WTC11 (cell line): ENCODE data around the gene SELENOV. TPM values are rescaled to one million over a fixed set of nuclear protein-coding genes. Genes with fewer than 3 reads are reported as not detected.

Source experiments
- ATAC-seq: fragments of 200-7000 bp; cut with Tn5 transposase; 2 replicates; pipeline ENCODE4 v1.10.0; 2021; ENCODE audit warnings: mild to moderate bottlenecking, moderate library complexity
- CTCF ChIA-PET: fragments of 300-600 bp; sonication (Branson Sonifier 250); formaldehyde crosslinking; loops from one replicate; lab custom pipeline; 2021; ENCODE audit warnings: antibody characterized with exemption; lab: Charles Lee
- POLR2A ChIA-PET: fragments of 350-600 bp; sonication (Branson Sonifier 250); formaldehyde crosslinking; loops from one replicate; lab custom pipeline; 2021; ENCODE audit warnings: antibody characterized with exemption; lab: Charles Lee
- DNase-seq: peaks from one replicate; pipeline ENCODE4 v3.0.0; 2021; ENCODE audit warnings: low spot score
- H3K27ac Mint-ChIP-seq: 2 replicates; pipeline ENCODE4 v1.8.0; 2021; ENCODE audit warnings: mixed read lengths
- H3K27me3 Mint-ChIP-seq: 2 replicates; pipeline ENCODE4 v1.8.0; 2021; ENCODE audit warnings: low read depth, mild to moderate bottlenecking, moderate library complexity, mixed read lengths
- H3K36me3 Mint-ChIP-seq: 2 replicates; pipeline ENCODE4 v1.8.0; 2021; ENCODE audit warnings: mixed read lengths
- H3K4me1 Mint-ChIP-seq: 2 replicates; pipeline ENCODE4 v1.8.0; 2022; ENCODE audit warnings: mixed read lengths
- H3K4me3 Mint-ChIP-seq: 2 replicates; pipeline ENCODE4 v1.8.0; 2021; ENCODE audit warnings: mild to moderate bottlenecking, moderate library complexity, mixed read lengths
- H3K9me3 Mint-ChIP-seq: 2 replicates; pipeline ENCODE4 v1.8.0; 2021; ENCODE audit warnings: mixed read lengths
- AFF4 ChIP-seq: sonication (generic); formaldehyde crosslinking; IDR thresholded peaks from 2 replicates; pipeline ENCODE4 v1.8.1; 2023; ENCODE audit warnings: mild to moderate bottlenecking, missing genetic modification reagents, borderline replicate concordance
- ATF2 ChIP-seq: sonication (generic); formaldehyde crosslinking; IDR thresholded peaks from 2 replicates; pipeline ENCODE4 v1.8.1; 2022; ENCODE audit warnings: low read depth, missing genetic modification reagents, borderline replicate concordance
- GABPB1 ChIP-seq: sonication (generic); formaldehyde crosslinking; IDR thresholded peaks from 2 replicates; pipeline ENCODE4 v1.8.1; 2023; ENCODE audit warnings: mild to moderate bottlenecking, missing genetic modification reagents
- HMGA2 ChIP-seq: fragments of 250-450 bp; sonication (Bioruptor Pico); IDR thresholded peaks from 2 replicates; pipeline ENCODE4 v1.4.0; 2021; ENCODE audit warnings: mild to moderate bottlenecking, moderate library complexity
- NFYB ChIP-seq: sonication (generic); formaldehyde crosslinking; conservative IDR thresholded peaks from 2 replicates; pipeline ENCODE4 v1.8.0; 2022; ENCODE audit warnings: low read depth, missing genetic modification reagents
- NR1H2 ChIP-seq: sonication (generic); formaldehyde crosslinking; IDR thresholded peaks from 2 replicates; pipeline ENCODE4 v1.9.0; 2021; ENCODE audit warnings: mild to moderate bottlenecking, moderate library complexity, missing genetic modification reagents
- NR3C1 ChIP-seq: sonication (generic); formaldehyde crosslinking; conservative IDR thresholded peaks from 2 replicates; pipeline ENCODE4 v1.8.1; 2023; ENCODE audit warnings: low read depth, mild to moderate bottlenecking, missing genetic modification reagents
- PREB ChIP-seq: sonication (generic); formaldehyde crosslinking; IDR thresholded peaks from 2 replicates; pipeline ENCODE4 v1.8.1; 2022; ENCODE audit warnings: mild to moderate bottlenecking, missing genetic modification reagents, moderate library complexity, borderline replicate concordance
- PRRX2 ChIP-seq: fragments of 250-450 bp; sonication (Bioruptor Pico); IDR thresholded peaks from 2 replicates; pipeline ENCODE4 v1.8.0; 2021; ENCODE audit warnings: mild to moderate bottlenecking
- RORB ChIP-seq: fragments of 250-450 bp; sonication (Bioruptor Pico); IDR thresholded peaks from 2 replicates; pipeline ENCODE4 v1.9.0; 2021; ENCODE audit warnings: mild to moderate bottlenecking
- SMAD4 ChIP-seq: sonication (generic); formaldehyde crosslinking; IDR thresholded peaks from 2 replicates; pipeline ENCODE4 v1.8.0; 2022; ENCODE audit warnings: mild to moderate bottlenecking, missing genetic modification reagents
- SP1 ChIP-seq: sonication (generic); formaldehyde crosslinking; conservative IDR thresholded peaks from 2 replicates; pipeline ENCODE4 v1.8.1; 2022; ENCODE audit warnings: missing genetic modification reagents
- TP53 ChIP-seq: sonication (generic); formaldehyde crosslinking; IDR thresholded peaks from 2 replicates; pipeline ENCODE4 v1.8.1; 2023; ENCODE audit warnings: mild to moderate bottlenecking, missing genetic modification reagents
- ZNF232 ChIP-seq: sonication (generic); formaldehyde crosslinking; IDR thresholded peaks from 2 replicates; pipeline ENCODE4 v1.8.0; 2022; ENCODE audit warnings: mild to moderate bottlenecking, missing genetic modification reagents
- ZNF317 ChIP-seq: sonication (generic); formaldehyde crosslinking; IDR thresholded peaks from 2 replicates; pipeline ENCODE4 v1.8.1; 2023; ENCODE audit warnings: low read depth, mild to moderate bottlenecking, moderate library complexity, missing genetic modification reagents, borderline replicate concordance
- ZNF396 ChIP-seq: fragments of 250-450 bp; sonication (Bioruptor Pico); IDR thresholded peaks from 2 replicates; pipeline ENCODE4 v1.8.0; 2021; ENCODE audit warnings: mild to moderate bottlenecking, moderate library complexity, borderline replicate concordance
- total RNA-seq: library from RNA; stranded (reverse); gene quantifications from 3 replicates; pipeline ENCODE4 v1.2.3, GENCODE V29; 2021
- TF ChIP-seq, protein P1 (sequence below): sonication (generic); formaldehyde crosslinking; IDR thresholded peaks from 2 replicates; pipeline ENCODE4 v1.8.0; 2022; ENCODE audit warnings: mild to moderate bottlenecking, missing genetic modification reagents
- TF ChIP-seq, protein P2 (sequence below): fragments of 250-450 bp; sonication (Bioruptor Pico); IDR thresholded peaks from 2 replicates; pipeline ENCODE4 v1.8.0; 2021; ENCODE audit warnings: mild to moderate bottlenecking

Gene SELENOV
- total RNA-seq, 1 experiment from 2014 or later, result 12.6 TPM

DNA sequence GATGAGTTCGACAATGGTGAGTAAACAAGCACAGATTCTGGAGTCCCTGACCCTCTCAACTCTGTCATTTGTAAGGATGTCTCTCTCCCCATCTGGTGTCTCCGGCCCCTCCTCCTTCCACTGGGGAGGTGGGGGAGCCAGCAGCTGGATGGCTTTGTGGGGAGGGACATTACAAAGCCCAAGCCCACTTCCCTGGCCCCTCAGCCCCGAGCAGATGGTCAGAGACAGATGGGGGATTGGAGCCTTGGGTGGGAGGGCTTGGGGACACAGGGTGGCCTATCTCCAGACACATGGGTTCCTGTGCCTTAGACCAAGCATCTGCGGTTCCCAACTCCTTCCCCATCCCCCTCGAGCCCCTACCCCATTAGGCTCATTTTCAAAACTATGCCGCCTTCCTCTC is 31.8 kb upstream of the SELENOV start (continued):
- TF ChIP-seq, protein P1, sequence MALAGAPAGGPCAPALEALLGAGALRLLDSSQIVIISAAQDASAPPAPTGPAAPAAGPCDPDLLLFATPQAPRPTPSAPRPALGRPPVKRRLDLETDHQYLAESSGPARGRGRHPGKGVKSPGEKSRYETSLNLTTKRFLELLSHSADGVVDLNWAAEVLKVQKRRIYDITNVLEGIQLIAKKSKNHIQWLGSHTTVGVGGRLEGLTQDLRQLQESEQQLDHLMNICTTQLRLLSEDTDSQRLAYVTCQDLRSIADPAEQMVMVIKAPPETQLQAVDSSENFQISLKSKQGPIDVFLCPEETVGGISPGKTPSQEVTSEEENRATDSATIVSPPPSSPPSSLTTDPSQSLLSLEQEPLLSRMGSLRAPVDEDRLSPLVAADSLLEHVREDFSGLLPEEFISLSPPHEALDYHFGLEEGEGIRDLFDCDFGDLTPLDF (CRISPR knock-in tag), result no peak

GRCh38 chr19:39489756-39490155 is 25.2 kb upstream of the SELENOV start:
- H3K27ac Mint-ChIP-seq, result peak overlapping the region; percentile 76
- ChIA-PET CTCF (interaction anchor here (1.5 kb wide), 1 partner anchor 13 kb away, joined by 5 read pairs; no protein-coding TSS in a partner anchor), POLR2A (no interaction called here)
- peaks cover 12% of the 10 kb centered on the region for H3K4me1 Mint-ChIP-seq
- TF ChIP-seq ZNF317 (CRISPR knock-in tag) (no peak), NFYB (CRISPR knock-in tag) (no peak), NR3C1 (CRISPR knock-in tag) (no peak), SP1 (no peak), NR1H2 (CRISPR knock-in tag) (no peak)
- no peaks in the 10 kb centered on the region for H3K9me3 Mint-ChIP-seq
- DNase-seq (no peak), ATAC-seq (peak; percentile 37)
- no peaks in the 10 kb centered on the region for H3K27me3 Mint-ChIP-seq
- peaks cover 37% of the 10 kb centered on the region for H3K36me3 Mint-ChIP-seq
- H3K4me3 Mint-ChIP-seq, result no peak overlapping the region

GRCh38 chr19:39492225-39492624 is 22.7 kb upstream of the SELENOV start:
- TF ChIP-seq SP1 (no peak), AFF4 (CRISPR knock-in tag) (no peak)
- TF ChIP-seq, protein P2, sequence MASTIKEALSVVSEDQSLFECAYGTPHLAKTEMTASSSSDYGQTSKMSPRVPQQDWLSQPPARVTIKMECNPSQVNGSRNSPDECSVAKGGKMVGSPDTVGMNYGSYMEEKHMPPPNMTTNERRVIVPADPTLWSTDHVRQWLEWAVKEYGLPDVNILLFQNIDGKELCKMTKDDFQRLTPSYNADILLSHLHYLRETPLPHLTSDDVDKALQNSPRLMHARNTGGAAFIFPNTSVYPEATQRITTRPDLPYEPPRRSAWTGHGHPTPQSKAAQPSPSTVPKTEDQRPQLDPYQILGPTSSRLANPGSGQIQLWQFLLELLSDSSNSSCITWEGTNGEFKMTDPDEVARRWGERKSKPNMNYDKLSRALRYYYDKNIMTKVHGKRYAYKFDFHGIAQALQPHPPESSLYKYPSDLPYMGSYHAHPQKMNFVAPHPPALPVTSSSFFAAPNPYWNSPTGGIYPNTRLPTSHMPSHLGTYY (CRISPR knock-in tag), result no peak
- Mint-ChIP-seq H3K4me3 (no peak overlapping the region), H3K36me3 (peaks cover 20% of the 10 kb centered on the region), H3K9me3 (no peaks in the 10 kb centered on the region), H3K27ac (no peak overlapping the region), H3K27me3 (no peaks in the 10 kb centered on the region), H3K4me1 (peaks cover 21% of the 10 kb centered on the region)
- ATAC-seq (no peak), DNase-seq (no peak)
- POLR2A ChIA-PET, result interaction anchor here (0.7 kb wide), 1 partner anchor 80 kb away, joined by 5 read pairs; no protein-coding TSS in a partner anchor
- CTCF ChIA-PET, result interaction anchor here (0.6 to 1.2 kb wide), 2 partner anchors 14 to 18 kb away, joined by 3 to 4 read pairs; no protein-coding TSS in a partner anchor

- POLR2A ChIA-PET, result interaction anchor here (0.6 kb wide), 1 partner anchor 76 kb away, joined by 3 read pairs; no protein-coding TSS in a partner anchor
- CTCF ChIA-PET, result interaction anchor here (1.2 kb wide), 1 partner anchor 19 kb away, joined by 3 read pairs; no protein-coding TSS in a partner anchor
- TF ChIP-seq TP53 (no peak), SP1 (no peak), GABPB1 (CRISPR knock-in tag) (no peak), HMGA2 (no peak), ZNF317 (CRISPR knock-in tag) (no peak), ATF2 (CRISPR knock-in tag) (no peak), NR1H2 (CRISPR knock-in tag) (no peak), RORB (CRISPR knock-in tag) (no peak), PRRX2 (no peak), ZNF232 (no peak), ZNF396 (CRISPR knock-in tag) (no peak), PREB (no peak), SMAD4 (CRISPR knock-in tag) (no peak)
- TF ChIP-seq, all 79 proteins: peak for 0
- no peak overlapping the region for H3K4me3 Mint-ChIP-seq
- H3K36me3 Mint-ChIP-seq, result peaks cover 19% of the 10 kb centered on the region
- no peak for DNase-seq
- no peaks in the 10 kb centered on the region; the same call in 1 of the 2 replicates for H3K27me3 Mint-ChIP-seq
- H3K27ac Mint-ChIP-seq, result peak overlapping the region; percentile 84
- H3K4me1 Mint-ChIP-seq, result peaks cover 26% of the 10 kb centered on the region
- no peak for ATAC-seq
- H3K9me3 Mint-ChIP-seq, result no peaks in the 10 kb centered on the region
Measured at GRCh38 chr19:39492788-39493187, 22.2 kb upstream of the SELENOV start.
